Small intestine (tissue), 7 donors: ENCODE results near the gene OXSR1. TPM values are rescaled to one million over a fixed set of nuclear protein-coding genes. Genes with fewer than 3 reads are reported as not detected.

Source experiments
- DNase-seq, 2 donors: peaks; one replicate each; pipeline versions ENCODE4 v3.0.0 to v3.0.0-alpha.2; 2013
- FAIRE-seq: peaks from 2 replicates; lab custom pipeline; 2012; peaks lifted over from hg19 to GRCh38; lab: Jason Lieb, UNC
- H3K27ac ChIP-seq, 3 donors: one replicate each; pipeline ENCODE4 v1.5.1; 2013; ENCODE audit warnings: low read length in 2 of 3, mild to moderate bottlenecking in 2 of 3, control low read depth in 1 of 3, inconsistent platforms in 1 of 3, low read depth in 1 of 3, moderate library complexity in 1 of 3
- H3K27me3 ChIP-seq, 3 donors: one replicate each; pipeline ENCODE4 v1.6.1; 2013; ENCODE audit warnings: low read length in 3 of 3, inconsistent platforms in 1 of 3; ENCODE audit not compliant: control insufficient read depth in 3 of 3, insufficient read depth in 3 of 3
- H3K36me3 ChIP-seq, 3 donors: one replicate each; pipeline ENCODE4 v1.6.1; 2013; ENCODE audit warnings: low read length in 3 of 3, inconsistent platforms in 1 of 3, low read depth in 1 of 3, mild to moderate bottlenecking in 1 of 3, moderate library complexity in 1 of 3; ENCODE audit not compliant: control insufficient read depth in 3 of 3, insufficient read depth in 2 of 3
- H3K4me1 ChIP-seq, 3 donors: one replicate each; pipeline ENCODE4 v1.6.1; 2013; ENCODE audit warnings: low read length in 2 of 3, inconsistent platforms in 1 of 3, low read depth in 1 of 3, mild to moderate bottlenecking in 1 of 3, moderate library complexity in 1 of 3; ENCODE audit not compliant: control insufficient read depth in 3 of 3, insufficient read depth in 2 of 3
- H3K4me3 ChIP-seq, 3 donors: one replicate each; pipeline ENCODE4 v1.5.1; 2013; ENCODE audit warnings: low read length in 3 of 3, control low read depth in 1 of 3, inconsistent platforms in 1 of 3, low read depth in 1 of 3, mild to moderate bottlenecking in 1 of 3, moderate library complexity in 1 of 3
- H3K9me3 ChIP-seq, 2 donors: one replicate each; pipeline ENCODE4 v1.6.1; 2013; ENCODE audit warnings: low read depth in 1 of 2, low read length in 1 of 2; ENCODE audit not compliant: control insufficient read depth in 2 of 2, insufficient read depth in 1 of 2
- WGBS, 3 donors: extraction: QIAGEN DNeasy Blood & Tissue Kit; methylation state at CpG; one replicate each; pipeline ENCODE4 v1.1.7; 2013; 5-methylcytosine and 5-hydroxymethylcytosine counted together
- polyA plus RNA-seq, 4 donors: library from polyadenylated mRNA; stranded (reverse) in 3 of 4; unstranded in 1 of 4; fragments of 200-250 nt in 3 of 4; fragments of 120-200 nt in 1 of 4; gene quantifications; one replicate each; pipeline versions ENCODE4 v1.2.1 to v1.2.3, GENCODE V29; 2013
- donor health status: healthy with polysubstance abuse.
- donor health status: control.
- donor health status: control.
- donor health status: Bipolar disorder and iron deficiency.
- donor health status: healthy.

OXSR1 gene
- polyA plus RNA-seq, 4 donors: 15.3 to 30.5 (median 19.8) TPM

- Histone ChIP-seq H3K27ac (peak within 1 kb of the TSS; percentile 84 to 98 (median 98)), H3K4me1 (peaks cover 0 to 40% (median 16%) of the 10 kb centered on the region in 3 donors), H3K27me3 (no peaks in the 10 kb centered on the region), H3K4me3 (peak within 1 kb of the TSS; percentile 84 to 86 (median 85)), H3K9me3 (no peaks in the 10 kb centered on the region), H3K36me3 (peaks cover 0 to 37% (median 4%) of the 10 kb centered on the region in 3 donors)
- DNase-seq: peak; percentile 82 to 92
- WGBS, 3 donors: 0 to 1% (median 0%) methylated on average over 56 to 65 of the region's 65 CpGs
- no peak for FAIRE-seq
These were observed 26.8 kb upstream of the OXSR1 start, which contains the start of gene MYD88 for GRCh38 chr3:38138349-38139190. MYD88 (plus strand) TSS chr3:38138661; CDS start chr3:38138701, 40 bp downstream.

GRCh38 chr3:38139191-38139590, 26.1 kb upstream of the OXSR1 start:
- H3K9me3 ChIP-seq: no peaks in the 10 kb centered on the region
- FAIRE-seq (no peak), DNase-seq (no peak)
- peak overlapping the region; percentile 84 to 86 (median 85) for H3K4me3 ChIP-seq
- no peaks in the 10 kb centered on the region for H3K27me3 ChIP-seq
- peaks cover 0 to 34% (median 12%) of the 10 kb centered on the region in 3 donors for H3K4me1 ChIP-seq
- H3K36me3 ChIP-seq: peaks cover 0 to 31% (median 4%) of the 10 kb centered on the region in 3 donors
- H3K27ac ChIP-seq: peak overlapping the region; percentile 84 to 98 (median 98)
- WGBS, 3 donors: 2 to 3% (median 2%) methylated on average over 8 of the region's 8 CpGs

- H3K27ac ChIP-seq: no peak overlapping the region
- peak overlapping the region; percentile 84 to 86 (median 85) for H3K4me3 ChIP-seq
- H3K27me3 ChIP-seq: no peaks in the 10 kb centered on the region
- peaks cover 0 to 29% (median 4%) of the 10 kb centered on the region in 3 donors for H3K36me3 ChIP-seq
- peaks cover 0 to 29% (median 10%) of the 10 kb centered on the region in 3 donors for H3K4me1 ChIP-seq
- DNase-seq (no peak), FAIRE-seq (no peak)
- WGBS, 3 donors: 75 to 84% (median 82%) methylated on average over 7 of the region's 7 CpGs
- no peaks in the 10 kb centered on the region for H3K9me3 ChIP-seq
These were observed 25.7 kb upstream of the OXSR1 start for GRCh38 chr3:38139652-38140051.

- Histone ChIP-seq H3K4me3 (peak overlapping the region in 1 of 3 donors; percentile 86), H3K36me3 (peaks cover 0 to 25% (median 4%) of the 10 kb centered on the region in 3 donors), H3K9me3 (peaks cover 0 to 4% of the 10 kb centered on the region in 2 donors), H3K4me1 (peaks cover 0 to 20% (median 10%) of the 10 kb centered on the region in 3 donors), H3K27me3 (no peaks in the 10 kb centered on the region), H3K27ac (no peak overlapping the region)
- no peak for FAIRE-seq
- WGBS, 3 donors: 95 to 97% (median 96%) methylated on average over 13 of the region's 13 CpGs
- no peak for DNase-seq
These were observed 24.8 kb upstream of the OXSR1 start for GRCh38 chr3:38140326-38141172.

- WGBS, 3 donors: 92 to 96% (median 95%) methylated on average over 7 of the region's 7 CpGs
- peaks cover 0 to 18% (median 10%) of the 10 kb centered on the region in 3 donors for H3K4me1 ChIP-seq
- peaks cover 0 to 25% (median 4%) of the 10 kb centered on the region in 3 donors for H3K36me3 ChIP-seq
- no peak overlapping the region for H3K27ac ChIP-seq
- peaks cover 0 to 6% of the 10 kb centered on the region in 2 donors for H3K9me3 ChIP-seq
- no peak for DNase-seq
- no peak overlapping the region for H3K4me3 ChIP-seq
- no peak for FAIRE-seq
- H3K27me3 ChIP-seq: peaks cover 0 to 5% (median 0%) of the 10 kb centered on the region in 3 donors
These were observed 24.0 kb upstream of the OXSR1 start for GRCh38 chr3:38141173-38141951.

- H3K36me3 ChIP-seq: peaks cover 0 to 25% (median 4%) of the 10 kb centered on the region in 3 donors
- FAIRE-seq (no peak), DNase-seq (no peak)
- peaks cover 0 to 18% (median 10%) of the 10 kb centered on the region in 3 donors for H3K4me1 ChIP-seq
- WGBS, 3 donors: 68 to 94% (median 90%) methylated on average over 2 of the region's 2 CpGs
- no peak overlapping the region for H3K4me3 ChIP-seq
- no peak overlapping the region for H3K27ac ChIP-seq
- H3K27me3 ChIP-seq: peaks cover 0 to 5% (median 0%) of the 10 kb centered on the region in 3 donors
- peaks cover 0 to 6% of the 10 kb centered on the region in 2 donors for H3K9me3 ChIP-seq
These were observed 23.4 kb upstream of the OXSR1 start for GRCh38 chr3:38141952-38142273.

GRCh38 chr3:38142959-38143358, 22.4 kb upstream of the OXSR1 start:
- H3K4me3 ChIP-seq: no peak overlapping the region
- FAIRE-seq (no peak), DNase-seq (no peak)
- peaks cover 0 to 25% (median 4%) of the 10 kb centered on the region in 3 donors for H3K36me3 ChIP-seq
- peaks cover 0 to 13% (median 7%) of the 10 kb centered on the region in 3 donors for H3K4me1 ChIP-seq
- peaks cover 0 to 5% (median 0%) of the 10 kb centered on the region in 3 donors for H3K27me3 ChIP-seq
- no peak overlapping the region for H3K27ac ChIP-seq
- H3K9me3 ChIP-seq: peaks cover 0 to 6% of the 10 kb centered on the region in 2 donors
- WGBS, 3 donors: 86 to 95% (median 92%) methylated on average over 1 of the region's 1 CpG
